GM18499 (cell line): ENCODE data around the gene FAM131C.
"Not testable (repeated sequence)": the region's sequence is repeated elsewhere in the genome, so short reads cannot be mapped to it uniquely, and the experiment has no call there.

ENCODE experiments used
- ATAC-seq: cut with Tn5 transposase; IDR thresholded peaks from one replicate; pipeline ENCODE4 v1.9.1; 2021; ENCODE audit warnings: moderate number of reproducible peaks; ENCODE audit not compliant: insufficient read depth, unreplicated experiment

FAM131C gene

GRCh38 chr1:16107039-16107438 lies 33.6 kb upstream of the FAM131C start:
- ATAC-seq, result not testable (repeated sequence)

GRCh38 chr1:16101623-16102022 lies 28.2 kb upstream of the FAM131C start:
- ATAC-seq, result no peak

GRCh38 chr1:16099412-16099811 lies 26.0 kb upstream of the FAM131C start:
- no peak for ATAC-seq

- ATAC-seq, result no peak
These were observed 22.0 kb upstream of the FAM131C start for GRCh38 chr1:16095447-16095846.

GRCh38 chr1:16094453-16095158 lies 21.2 kb upstream of the FAM131C start:
- no peak for ATAC-seq

GRCh38 chr1:16093611-16094010 lies 20.2 kb upstream of the FAM131C start:
- ATAC-seq, result no peak

GRCh38 chr1:16092923-16093511 lies 19.6 kb upstream of the FAM131C start:
- no peak for ATAC-seq

GRCh38 chr1:16092097-16092922 lies 18.9 kb upstream of the FAM131C start:
- ATAC-seq, result no peak

GRCh38 chr1:16091296-16091695 lies 17.8 kb upstream of the FAM131C start:
- no peak for ATAC-seq

GRCh38 chr1:16090076-16090826 lies 16.8 kb upstream of the FAM131C start:
- ATAC-seq, result no peak

- ATAC-seq, result no peak
These were observed 15.5 kb upstream of the FAM131C start for GRCh38 chr1:16088996-16089395.

GRCh38 chr1:16088351-16088911 lies 15.0 kb upstream of the FAM131C start:
- ATAC-seq, result no peak

- ATAC-seq, result no peak
These were observed 14.3 kb upstream of the FAM131C start for GRCh38 chr1:16087733-16088132.

- ATAC-seq, result no peak
These were observed 12.1 kb upstream of the FAM131C start for GRCh38 chr1:16085522-16085921.

GRCh38 chr1:16083486-16083885 lies 10.0 kb upstream of the FAM131C start:
- no peak for ATAC-seq

GRCh38 chr1:16082283-16083038 lies 9.0 kb upstream of the FAM131C start:
- no peak for ATAC-seq

- ATAC-seq, result no peak
These were observed 8.2 kb upstream of the FAM131C start for GRCh38 chr1:16081636-16082035.

GRCh38 chr1:16080422-16081150 lies 7.1 kb upstream of the FAM131C start:
- no peak for ATAC-seq
